NOMO-1 treated with dmso at 0.1 percent for 144 hours (cell line): ENCODE data around the gene REXO1.

ENCODE experiments used
- DNase-seq: peaks from one replicate; lab custom pipeline; 2025; ENCODE audit not compliant: unreplicated experiment; lab: John Stamatoyannopoulos, UW

The REXO1 gene

GRCh38 chr19:1816530-1817298 lies 31.6 kb downstream of the REXO1 start:
- no peak for DNase-seq

- no peak for DNase-seq
These were observed 32.4 kb downstream of the REXO1 start for GRCh38 chr19:1815605-1816529.

GRCh38 chr19:1814833-1815604 lies 33.3 kb downstream of the REXO1 start:
- no peak for DNase-seq

GRCh38 chr19:1814391-1814790 lies 33.9 kb downstream of the REXO1 start:
- no peak for DNase-seq

DNA sequence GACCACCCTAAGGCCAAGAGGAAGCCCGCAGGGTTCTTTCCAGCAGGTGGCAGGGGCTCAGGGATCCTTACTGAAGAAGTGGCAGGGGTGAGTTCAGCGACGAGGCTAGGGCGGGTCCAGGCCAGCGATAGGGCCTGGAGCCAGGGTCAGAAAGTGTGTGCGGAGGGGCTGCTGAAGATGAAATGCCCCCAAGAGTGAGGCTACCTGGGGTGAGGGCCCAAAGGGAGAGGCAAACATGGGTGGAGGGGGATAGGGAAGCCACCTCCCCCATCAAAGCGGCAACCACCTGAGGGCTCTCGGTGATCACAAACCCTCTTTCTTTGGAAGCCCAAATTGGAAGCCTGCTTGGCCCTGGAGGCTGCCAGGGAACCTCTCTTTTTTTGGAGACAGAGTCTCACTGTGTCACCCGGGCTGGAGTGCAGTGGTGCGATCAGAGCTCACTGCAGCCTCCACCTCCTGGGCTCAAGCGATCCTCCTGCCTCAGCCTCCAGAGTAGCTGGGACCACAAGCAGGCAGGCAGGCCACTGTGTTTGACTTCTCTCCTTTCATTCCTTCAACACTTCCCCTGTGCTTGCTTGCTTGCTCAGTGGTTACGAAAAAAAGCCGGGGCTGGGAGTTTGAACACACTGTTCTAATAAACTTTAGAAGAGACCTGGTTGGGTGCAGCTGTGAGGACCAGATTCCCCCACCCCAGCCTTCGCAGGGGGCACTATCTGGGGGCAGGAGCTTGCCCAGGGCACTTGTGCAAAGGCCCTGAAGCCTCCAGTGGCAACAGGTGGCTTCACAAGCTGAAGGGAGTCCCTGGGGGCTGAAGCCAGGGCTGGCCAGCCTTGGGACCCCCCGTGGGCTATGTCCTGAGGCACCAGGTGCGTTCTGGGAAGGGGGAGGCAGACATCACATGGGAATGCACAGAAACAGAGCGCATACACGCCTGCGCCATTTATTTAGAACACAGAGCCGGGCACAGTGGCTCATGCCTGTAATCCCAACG lies 34.8 kb downstream of the REXO1 start:
- DNase-seq = no peak

DNA sequence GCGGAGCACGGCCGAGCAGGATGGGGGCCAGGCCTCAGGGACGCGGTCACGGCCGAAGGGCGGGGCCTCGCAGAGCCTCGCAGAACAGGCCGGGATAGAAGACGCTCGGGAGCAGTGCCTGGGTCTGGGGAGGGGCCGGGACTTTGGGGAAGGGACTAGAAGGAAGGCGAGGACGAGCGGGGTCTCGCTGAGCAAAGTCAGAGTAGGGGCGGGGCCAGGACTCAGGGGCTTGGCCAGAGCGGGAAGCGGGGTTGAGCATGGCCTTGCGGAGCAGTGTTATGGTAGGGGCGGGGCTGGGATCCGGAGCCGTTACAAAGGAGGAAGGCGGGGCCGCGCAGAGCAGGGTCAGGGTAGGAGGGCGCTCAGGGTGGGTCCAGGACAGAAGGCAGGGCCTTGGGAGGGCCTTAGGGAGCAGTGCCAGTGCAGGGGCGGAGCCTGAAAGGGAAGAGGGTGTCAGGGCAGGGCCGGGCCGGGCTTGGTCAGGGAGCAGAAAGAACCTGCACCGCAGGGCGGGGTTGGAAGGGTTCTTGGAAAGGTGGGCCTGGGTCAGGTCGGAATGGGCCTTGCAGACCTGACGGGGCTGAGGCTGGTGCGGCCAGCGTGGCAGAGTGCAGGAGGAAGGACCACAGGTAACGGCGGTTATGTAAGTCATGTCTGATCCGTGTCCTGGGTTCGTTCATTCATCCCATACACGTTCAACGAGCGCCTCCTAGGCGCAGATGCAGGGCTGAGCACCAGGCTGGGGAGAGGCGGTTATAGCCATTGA lies 35.7 kb downstream of the REXO1 start:
- DNase-seq = peak; percentile 95

DNA sequence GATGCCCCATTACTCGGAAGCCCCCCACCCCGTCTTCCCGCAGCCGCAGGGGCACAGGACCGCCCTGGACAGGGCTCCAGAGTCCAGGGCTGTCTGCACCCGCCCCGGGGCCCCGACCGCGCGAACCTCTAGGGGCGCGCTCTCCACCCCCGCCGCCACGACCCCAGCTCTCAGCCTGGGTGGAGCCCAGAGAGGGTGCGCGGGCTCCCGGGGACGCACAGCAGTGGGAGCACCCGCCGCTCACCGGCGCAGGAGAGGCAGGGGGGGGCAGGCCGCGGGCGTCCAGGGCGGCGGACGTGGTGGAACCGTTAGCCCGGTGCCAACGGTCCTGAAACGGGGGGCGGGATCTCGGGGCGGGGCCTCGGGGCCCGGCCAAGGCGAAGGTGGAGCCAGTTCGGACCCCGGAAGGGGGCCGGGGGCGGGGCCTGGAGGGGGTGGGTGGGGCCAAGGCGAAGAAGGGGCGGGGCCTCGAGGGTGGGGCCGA lies 36.3 kb downstream of the REXO1 start, which contains the start of gene ATP8B3:
Gene ATP8B3 (minus strand): TSS at position 335 of the 484 bp plus-strand sequence. CDS start 540 bp downstream, outside the sequence.
- DNase-seq = no peak

DNA sequence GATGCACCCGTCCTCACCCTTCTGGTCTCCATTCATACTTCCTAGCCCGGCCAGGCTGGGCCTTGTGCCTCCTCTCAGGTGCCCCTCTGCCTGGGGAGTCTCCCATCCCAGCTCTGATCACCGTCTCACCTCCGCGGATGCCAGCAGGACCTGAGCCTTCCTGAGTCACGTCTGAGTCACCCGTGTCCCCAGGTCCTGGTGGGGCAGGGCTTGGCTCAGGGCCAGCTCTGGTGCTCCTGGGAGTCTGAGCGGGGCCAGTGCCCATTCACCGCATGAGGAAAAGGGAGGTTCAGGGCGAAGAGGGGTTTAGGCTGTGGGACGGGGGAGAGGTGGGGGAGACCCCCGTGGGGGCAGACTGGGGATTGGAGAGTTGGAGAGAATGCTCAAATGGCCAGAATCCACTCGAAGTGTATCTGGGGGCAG lies 36.8 kb downstream of the REXO1 start:
- no peak for DNase-seq

- no peak for DNase-seq
These were observed 37.7 kb downstream of the REXO1 start for GRCh38 chr19:1810439-1811160.

DNA sequence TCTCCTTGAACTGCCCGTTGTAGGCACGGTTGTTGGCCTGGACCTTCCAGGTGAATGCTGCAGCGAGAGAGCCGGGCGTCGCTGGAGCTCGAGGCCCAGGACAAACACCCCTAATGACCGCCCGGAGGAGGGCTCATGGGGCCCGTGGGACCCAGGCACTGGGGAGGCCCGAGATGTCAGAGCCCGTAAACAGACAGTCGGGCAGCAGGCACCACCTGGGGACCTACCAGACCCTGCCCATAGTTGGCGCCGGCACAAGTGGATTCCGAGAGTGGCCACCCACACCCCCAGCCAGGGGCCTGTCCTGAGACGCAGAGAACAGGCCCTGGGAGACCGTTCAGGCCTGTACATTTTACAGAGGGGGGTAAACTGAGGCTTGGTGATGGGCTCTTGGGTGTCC lies 38.6 kb downstream of the REXO1 start:
- DNase-seq = no peak

- no peak for DNase-seq
These were observed 39.9 kb downstream of the REXO1 start for GRCh38 chr19:1808395-1808731.

DNA sequence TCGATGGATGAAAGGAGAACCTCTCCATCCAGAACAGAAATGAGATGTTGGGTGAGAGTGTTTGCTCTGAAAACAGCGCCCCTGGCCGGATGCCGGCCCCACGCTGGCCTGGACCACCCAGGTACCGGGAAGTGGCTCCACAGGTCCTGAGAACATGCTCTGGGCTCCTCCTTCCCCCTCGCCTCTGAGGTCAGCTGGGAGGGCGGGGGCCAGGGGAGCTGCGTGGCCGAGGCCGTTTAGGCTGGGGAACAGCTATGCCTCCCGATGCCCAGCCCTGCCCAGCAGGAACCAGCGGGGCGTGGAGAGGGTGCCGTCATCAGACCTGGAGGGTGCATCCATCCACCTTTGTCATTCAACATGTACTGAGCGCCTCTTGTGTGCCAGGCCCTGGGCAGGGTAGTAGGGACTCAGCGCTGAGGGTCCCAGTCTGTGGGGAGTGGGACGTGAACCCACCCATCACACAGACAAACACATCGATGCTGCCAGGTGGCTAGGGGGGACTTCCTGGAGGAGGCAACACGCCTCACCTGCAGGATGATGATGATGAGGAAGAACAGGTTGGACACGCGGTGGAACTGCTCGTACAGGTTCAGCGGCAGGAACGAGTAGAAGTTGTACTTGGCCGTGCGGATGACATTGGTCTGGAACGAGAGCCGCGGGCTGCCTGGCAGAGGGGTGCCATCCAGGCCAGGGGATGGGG lies 40.4 kb downstream of the REXO1 start:
- DNase-seq = no peak

DNA sequence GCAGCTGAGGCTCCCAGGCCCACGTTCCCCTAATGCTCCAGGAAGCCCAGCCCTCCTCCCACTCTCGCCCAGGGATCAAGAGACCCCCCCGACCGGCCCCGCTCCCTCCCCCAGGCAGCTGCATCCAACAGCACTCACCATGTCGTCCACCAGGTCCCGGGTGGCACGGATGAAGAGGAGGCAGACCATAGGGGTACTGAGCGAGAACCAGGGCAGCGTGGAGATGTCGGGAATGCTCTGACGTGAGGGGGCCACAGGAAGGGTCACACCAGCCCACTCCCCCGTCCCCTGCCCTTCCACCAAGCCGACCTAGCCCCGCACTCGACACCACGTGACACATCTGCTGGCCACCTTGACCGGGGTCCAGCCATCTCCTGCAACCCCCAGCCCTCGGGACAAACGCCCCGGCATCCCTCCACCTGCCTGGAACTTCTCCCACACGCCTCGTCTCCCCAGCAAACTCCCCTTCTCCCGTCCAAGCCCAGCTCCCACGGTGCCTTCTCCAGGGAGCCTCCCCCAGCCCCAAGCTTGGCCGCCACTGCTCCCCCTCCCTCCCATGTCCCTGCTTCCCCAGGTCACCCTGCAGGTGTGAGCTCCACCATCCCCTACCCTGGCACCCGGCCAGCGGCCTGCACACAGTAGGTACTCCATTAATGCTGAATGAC lies 41.1 kb downstream of the REXO1 start:
- no peak for DNase-seq

GRCh38 chr19:1806184-1807029 lies 41.9 kb downstream of the REXO1 start:
- no peak for DNase-seq

DNA sequence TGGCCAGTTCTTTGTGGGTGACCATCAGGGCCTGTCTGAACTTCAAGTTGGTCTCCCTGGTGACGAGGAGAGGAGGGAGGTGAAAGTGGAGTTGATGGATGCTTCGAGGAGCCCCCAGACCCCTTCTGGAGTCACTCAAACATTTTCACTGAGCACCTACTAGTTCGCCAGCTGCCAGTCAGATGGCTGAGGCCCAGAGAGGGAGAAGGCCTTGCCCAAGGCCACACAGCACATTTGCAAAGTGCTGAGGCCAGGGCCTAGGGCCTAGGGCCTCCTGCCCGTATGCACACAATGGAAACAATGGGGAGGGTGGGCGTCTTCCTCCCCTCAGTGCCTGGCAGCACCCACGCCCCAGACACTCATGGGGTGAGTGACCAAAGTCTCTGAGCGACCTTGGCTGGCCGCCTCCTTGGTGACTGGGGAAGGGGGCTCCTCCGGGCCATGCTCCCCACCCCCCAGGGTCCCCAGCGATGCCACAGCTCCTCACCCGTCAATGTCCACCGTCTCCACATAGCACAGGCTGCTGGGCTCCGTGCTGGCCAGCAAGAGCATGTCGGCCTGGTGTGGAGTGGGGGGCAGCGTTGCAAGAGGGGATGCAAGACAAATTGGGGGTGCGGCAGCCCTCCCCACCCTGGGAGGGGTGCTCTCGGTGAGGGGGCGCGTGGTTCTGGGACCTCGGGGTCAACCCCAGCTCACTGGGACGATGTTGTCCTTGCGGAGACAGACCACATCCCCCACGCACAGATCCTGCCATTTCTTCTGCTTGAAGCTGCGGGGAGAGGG lies 42.7 kb downstream of the REXO1 start:
- DNase-seq = no peak

DNA sequence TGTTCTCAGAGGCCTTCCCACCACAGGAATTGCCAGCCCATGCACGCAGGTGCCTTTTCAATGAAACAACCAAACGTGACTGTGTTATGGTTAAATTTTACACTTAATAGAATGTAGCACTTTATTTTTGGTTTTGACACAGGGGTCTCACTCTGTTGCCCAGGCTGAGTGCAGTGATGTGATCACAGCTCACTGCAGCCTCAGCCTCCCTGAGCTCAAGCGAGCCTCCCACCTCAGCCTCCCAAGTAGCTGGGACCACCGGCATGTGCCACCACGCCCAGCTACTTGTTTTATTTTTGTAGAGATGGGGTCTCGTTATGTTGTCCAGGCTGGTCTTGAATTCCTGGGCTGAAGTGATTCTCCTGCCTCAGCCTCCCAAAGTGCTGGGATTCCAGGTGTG lies 43.4 kb downstream of the REXO1 start:
- DNase-seq = no peak
